SKM-1 (cell line): ENCODE results near the gene LRIF1.

Experiments used
- DNase-seq: peaks from one replicate; lab custom pipeline; 2025; ENCODE audit not compliant: unreplicated experiment; lab: John Stamatoyannopoulos, UW

Gene LRIF1

DNA sequence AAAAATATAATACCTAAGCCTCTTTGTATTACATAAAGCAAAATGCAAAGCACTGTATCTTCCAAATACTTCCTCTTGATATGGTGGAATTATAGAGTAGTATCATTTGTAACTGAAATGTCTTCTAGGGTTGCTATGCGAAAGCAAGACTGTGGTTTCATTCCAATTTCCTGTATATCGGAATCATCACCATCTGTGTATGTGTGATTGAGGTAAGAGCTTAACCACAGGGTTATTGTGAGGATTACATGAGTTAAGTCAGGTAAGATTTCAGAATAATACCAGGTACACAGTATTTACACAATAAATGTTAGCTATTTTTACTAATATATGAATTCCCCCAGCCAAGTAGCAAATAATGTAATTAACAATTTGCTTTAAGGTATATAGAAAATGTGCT is 66.0 kb downstream of the LRIF1 start:
- DNase-seq, result no peak
